Upper lobe of left lung (tissue), 6 donors: ENCODE data around the gene VWA8. TPM values are rescaled to one million over a fixed set of nuclear protein-coding genes. Genes with fewer than 3 reads are reported as not detected.
A peak's percentile ranks its signal among the peaks of the same experiment; 100 is the strongest.
"Not testable (repeated sequence)": the region's sequence is repeated elsewhere in the genome, so short reads cannot be mapped to it uniquely, and the experiment has no call there.

ENCODE experiments used
- ATAC-seq, 2 donors: fragments of 200-7000 bp; cut with Tn5 transposase; one replicate each; pipeline ENCODE4 v1.9.1; 2022; ENCODE audit warnings: mild to moderate bottlenecking in 2 of 2, moderate library complexity in 2 of 2; ENCODE audit not compliant: low FRiP score in 2 of 2
- DNase-seq, 2 donors: peaks; one replicate each; pipeline ENCODE4 v3.0.0-alpha.2; 2019 to 2020
- H3K27ac ChIP-seq, 4 donors: fragments of 200-600 bp; sonication (generic); one replicate each; pipeline ENCODE4 v1.5.1; 2016 to 2019
- H3K27me3 ChIP-seq, 4 donors: fragments of 200-600 bp; sonication (generic); one replicate each; pipeline ENCODE4 v1.5.1; 2017 to 2019
- H3K36me3 ChIP-seq, 4 donors: fragments of 200-600 bp; sonication (generic); one replicate each; pipeline ENCODE4 v1.5.1; 2016 to 2019
- H3K4me1 ChIP-seq, 4 donors: fragments of 200-600 bp; sonication (generic); one replicate each; pipeline ENCODE4 v1.5.1; 2018 to 2019
- H3K4me3 ChIP-seq, 4 donors: fragments of 200-600 bp; sonication (generic); one replicate each; pipeline ENCODE4 v1.5.1; 2017 to 2019; ENCODE audit warnings: mild to moderate bottlenecking in 2 of 4, moderate library complexity in 1 of 4
- H3K9me3 ChIP-seq, 4 donors: fragments of 200-600 bp; sonication (generic); one replicate each; pipeline ENCODE4 v1.5.1; 2018 to 2019
- CTCF ChIP-seq, 6 experiments: fragments of 450-650 bp in 4 of 6; fragments of 200-600 bp in 2 of 6; sonication (generic) in 2 of 6; IDR thresholded peaks; one replicate each; pipeline ENCODE4 v1.5.1; 2016 to 2019; ENCODE audit warnings: antibody characterized with exemption in 6 of 6
- EP300 ChIP-seq, 4 donors: sonication (generic); formaldehyde crosslinking; IDR thresholded peaks; one replicate each; pipeline ENCODE4 v1.5.1; 2017; ENCODE audit warnings: antibody characterized with exemption in 4 of 4, control low read depth in 2 of 4
- POLR2A ChIP-seq, 4 donors: fragments of 450-650 bp; IDR thresholded peaks; one replicate each; pipeline ENCODE4 v1.5.1; 2016 to 2017; ENCODE audit warnings: antibody characterized with exemption in 4 of 4, mild to moderate bottlenecking in 2 of 4
- POLR2AphosphoS5 ChIP-seq, 2 donors: sonication (generic); formaldehyde crosslinking; IDR thresholded peaks; one replicate each; pipeline ENCODE4 v1.5.1; 2017; ENCODE audit warnings: antibody characterized with exemption in 2 of 2
- WGBS, 2 donors: methylation state at CpG; one replicate each; pipeline ENCODE4 v1.1.5; 2017 to 2018; 5-methylcytosine and 5-hydroxymethylcytosine counted together
- total RNA-seq, 6 donors: library from RNA; depleted of rRNA in 4 of 6; stranded (reverse); fragments of >200 nt in 4 of 6; gene quantifications; one replicate each; pipeline versions ENCODE4 v1.1.0 to v1.2.1, GENCODE V29; 2016 to 2021
- donor health status: DM: no; HTN: no; CAD: no; lungs with moderate emphysema.
- donor health status: DM: no; HTN: yes; CAD: no; lungs with severe emphysema.

Gene VWA8
- total RNA-seq, 6 donors from 2014 or later: 15.0 to 39.8 (median 16.9) TPM

GRCh38 chr13:41909506-41909905, 51.4 kb downstream of the VWA8 start:
- Histone ChIP-seq H3K27me3 (no peaks in the 10 kb centered on the region), H3K36me3 (peaks cover 0 to 13% (median 0%) of the 10 kb centered on the region in 4 donors), H3K4me1 (no peaks in the 10 kb centered on the region), H3K27ac (no peak overlapping the region), H3K4me3 (no peak overlapping the region), H3K9me3 (no peaks in the 10 kb centered on the region)
- 90 to 92% methylated on average over 2 of the region's 2 CpGs for WGBS, 2 donors
- DNase-seq (no peak), ATAC-seq (no peak)
- TF ChIP-seq POLR2AphosphoS5 (IDR thresholded peaks at IDR 0.05) (no peak), CTCF (IDR thresholded peaks at IDR 0.05) (no peak), EP300 (IDR thresholded peaks at IDR 0.05) (no peak)

- no peaks in the 10 kb centered on the region for H3K9me3 ChIP-seq
- no peak overlapping the region for H3K4me3 ChIP-seq
- peaks cover 0 to 13% (median 0%) of the 10 kb centered on the region in 4 donors for H3K36me3 ChIP-seq
- H3K27me3 ChIP-seq: no peaks in the 10 kb centered on the region
- WGBS, 2 donors: 52 to 62% methylated on average over 2 of the region's 2 CpGs
- H3K27ac ChIP-seq: no peak overlapping the region
- no peak for DNase-seq
- TF ChIP-seq CTCF (IDR thresholded peaks at IDR 0.05): peak in 5 of 6 experiments; percentile 26 to 62 (median 44)
- TF ChIP-seq EP300 (IDR thresholded peaks at IDR 0.05): no peak
- peak in 1 of 2 donors; percentile 56 for ATAC-seq
- no peaks in the 10 kb centered on the region for H3K4me1 ChIP-seq
These were observed 55.2 kb downstream of the VWA8 start for GRCh38 chr13:41905600-41906254.

GRCh38 chr13:41900918-41901317, 60.0 kb downstream of the VWA8 start:
- no peaks in the 10 kb centered on the region for H3K36me3 ChIP-seq
- TF ChIP-seq CTCF (IDR thresholded peaks at IDR 0.05) (no peak), POLR2AphosphoS5 (IDR thresholded peaks at IDR 0.05) (no peak), EP300 (IDR thresholded peaks at IDR 0.05) (no peak), POLR2A (IDR thresholded peaks at IDR 0.05) (no peak)
- H3K9me3 ChIP-seq: no peaks in the 10 kb centered on the region
- no peak overlapping the region for H3K4me3 ChIP-seq
- H3K4me1 ChIP-seq: no peaks in the 10 kb centered on the region
- DNase-seq (no peak), ATAC-seq (no peak)
- no peaks in the 10 kb centered on the region for H3K27me3 ChIP-seq
- no peak overlapping the region for H3K27ac ChIP-seq

GRCh38 chr13:41898411-41898810, 62.5 kb downstream of the VWA8 start:
- not testable (repeated sequence) for H3K4me1 ChIP-seq, H3K27me3 ChIP-seq, H3K27ac ChIP-seq, ATAC-seq, H3K9me3 ChIP-seq, H3K36me3 ChIP-seq, H3K4me3 ChIP-seq
- 96% methylated on average over 5 to 17 of the region's 24 CpGs for WGBS, 2 donors
- DNase-seq: peak in 1 of 2 donors; percentile 73

- Histone ChIP-seq H3K27ac (no peak overlapping the region), H3K27me3 (no peaks in the 10 kb centered on the region), H3K4me1 (no peaks in the 10 kb centered on the region), H3K4me3 (no peak overlapping the region), H3K9me3 (no peaks in the 10 kb centered on the region), H3K36me3 (no peaks in the 10 kb centered on the region)
- 95 to 97% methylated on average over 2 of the region's 2 CpGs for WGBS, 2 donors
- TF ChIP-seq EP300 (IDR thresholded peaks at IDR 0.05): no peak
- no peak for TF ChIP-seq POLR2A (IDR thresholded peaks at IDR 0.05)
- TF ChIP-seq CTCF (IDR thresholded peaks at IDR 0.05): no peak
- TF ChIP-seq POLR2AphosphoS5 (IDR thresholded peaks at IDR 0.05): no peak
- DNase-seq (no peak), ATAC-seq (no peak)
These were observed 63.8 kb downstream of the VWA8 start for GRCh38 chr13:41897126-41897525.
